AG09309 (cell line): Measurements from ENCODE around the gene ATG101.
"Not testable (repeated sequence)": the region's sequence is repeated elsewhere in the genome, so short reads cannot be mapped to it uniquely, and the experiment has no call there.

Experiments
- DNase-seq: peaks from one replicate; pipeline ENCODE4 v3.0.0-alpha.2; 2010; ENCODE audit warnings: low read depth
- H3K4me3 ChIP-seq: 2 replicates; pipeline ENCODE4 v1.5.1; 2011; ENCODE audit warnings: mild to moderate bottlenecking, low read depth, low read length, moderate library complexity; ENCODE audit not compliant: control insufficient read depth
- TF ChIP-seq, protein P1 (sequence below): IDR thresholded peaks from 2 replicates; pipeline ENCODE4 v1.5.1; 2011; ENCODE audit warnings: mild to moderate bottlenecking, low read depth, low read length, inconsistent platforms; ENCODE audit not compliant: insufficient read depth, control insufficient read depth; ENCODE audit errors: missing control alignments

The ATG101 gene

GRCh38 chr12:52097045-52097666, 27.4 kb downstream of the ATG101 start:
- no peak overlapping the region for H3K4me3 ChIP-seq
- DNase-seq: no peak
- TF ChIP-seq, protein P1, sequence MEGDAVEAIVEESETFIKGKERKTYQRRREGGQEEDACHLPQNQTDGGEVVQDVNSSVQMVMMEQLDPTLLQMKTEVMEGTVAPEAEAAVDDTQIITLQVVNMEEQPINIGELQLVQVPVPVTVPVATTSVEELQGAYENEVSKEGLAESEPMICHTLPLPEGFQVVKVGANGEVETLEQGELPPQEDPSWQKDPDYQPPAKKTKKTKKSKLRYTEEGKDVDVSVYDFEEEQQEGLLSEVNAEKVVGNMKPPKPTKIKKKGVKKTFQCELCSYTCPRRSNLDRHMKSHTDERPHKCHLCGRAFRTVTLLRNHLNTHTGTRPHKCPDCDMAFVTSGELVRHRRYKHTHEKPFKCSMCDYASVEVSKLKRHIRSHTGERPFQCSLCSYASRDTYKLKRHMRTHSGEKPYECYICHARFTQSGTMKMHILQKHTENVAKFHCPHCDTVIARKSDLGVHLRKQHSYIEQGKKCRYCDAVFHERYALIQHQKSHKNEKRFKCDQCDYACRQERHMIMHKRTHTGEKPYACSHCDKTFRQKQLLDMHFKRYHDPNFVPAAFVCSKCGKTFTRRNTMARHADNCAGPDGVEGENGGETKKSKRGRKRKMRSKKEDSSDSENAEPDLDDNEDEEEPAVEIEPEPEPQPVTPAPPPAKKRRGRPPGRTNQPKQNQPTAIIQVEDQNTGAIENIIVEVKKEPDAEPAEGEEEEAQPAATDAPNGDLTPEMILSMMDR: no peak

- not testable (repeated sequence) for H3K4me3 ChIP-seq, DNase-seq
Observed at GRCh38 chr12:52104431-52105089, 34.8 kb downstream of the ATG101 start.

GRCh38 chr12:52116222-52117125, 46.7 kb downstream of the ATG101 start:
- not testable (repeated sequence) for H3K4me3 ChIP-seq, DNase-seq

- not testable (repeated sequence) for H3K4me3 ChIP-seq, DNase-seq
Observed at GRCh38 chr12:52117806-52118475, 48.2 kb downstream of the ATG101 start.

DNA sequence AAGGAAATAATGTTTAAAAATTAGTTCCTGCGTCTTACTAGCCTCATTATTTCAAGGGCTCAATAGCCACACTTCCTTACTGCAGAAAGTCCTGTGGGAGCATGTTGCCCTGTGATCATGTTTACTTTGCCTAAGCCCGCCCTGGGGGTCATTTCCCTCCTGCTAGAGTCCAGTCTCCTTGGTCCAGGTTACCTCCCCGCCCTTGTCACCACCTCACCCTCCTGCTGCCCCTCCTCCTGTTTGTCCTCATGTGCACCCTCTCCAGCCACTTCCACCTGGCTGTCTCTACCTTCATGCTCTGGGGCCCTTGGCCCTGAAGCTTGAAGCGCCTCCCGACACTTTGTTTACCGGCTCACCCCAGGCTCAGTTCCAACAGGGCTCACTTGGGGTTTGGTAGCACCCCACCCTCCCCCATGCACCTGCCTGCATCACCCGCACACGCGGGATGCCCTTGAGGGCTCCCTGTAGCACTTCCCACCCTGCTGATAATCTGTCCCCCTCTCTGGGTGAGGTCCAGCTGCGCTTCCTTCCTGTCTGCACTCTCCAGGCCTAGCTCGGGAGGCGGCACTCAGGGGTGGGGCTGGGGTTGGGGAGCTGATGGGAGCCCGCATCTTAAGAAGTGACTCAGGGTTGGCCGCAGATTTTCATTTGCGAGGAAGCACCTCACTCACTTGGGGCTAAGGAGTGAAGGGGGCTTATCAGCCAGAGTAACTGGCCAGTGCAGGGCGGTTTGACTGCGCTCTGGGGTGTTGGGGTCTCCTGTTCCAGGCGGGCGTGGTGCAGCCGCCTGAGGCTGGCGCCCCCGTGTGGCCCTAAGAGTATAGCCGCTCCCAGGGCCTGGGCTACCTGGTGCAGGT, 49.8 kb downstream of the ATG101 start:
- DNase-seq: no peak
- TF ChIP-seq, protein P1: peak; percentile 45
- no peak overlapping the region for H3K4me3 ChIP-seq

- no peak for DNase-seq
- H3K4me3 ChIP-seq: no peak overlapping the region
- TF ChIP-seq, protein P1: no peak
Observed at GRCh38 chr12:52120951-52121823, 51.4 kb downstream of the ATG101 start.

DNA sequence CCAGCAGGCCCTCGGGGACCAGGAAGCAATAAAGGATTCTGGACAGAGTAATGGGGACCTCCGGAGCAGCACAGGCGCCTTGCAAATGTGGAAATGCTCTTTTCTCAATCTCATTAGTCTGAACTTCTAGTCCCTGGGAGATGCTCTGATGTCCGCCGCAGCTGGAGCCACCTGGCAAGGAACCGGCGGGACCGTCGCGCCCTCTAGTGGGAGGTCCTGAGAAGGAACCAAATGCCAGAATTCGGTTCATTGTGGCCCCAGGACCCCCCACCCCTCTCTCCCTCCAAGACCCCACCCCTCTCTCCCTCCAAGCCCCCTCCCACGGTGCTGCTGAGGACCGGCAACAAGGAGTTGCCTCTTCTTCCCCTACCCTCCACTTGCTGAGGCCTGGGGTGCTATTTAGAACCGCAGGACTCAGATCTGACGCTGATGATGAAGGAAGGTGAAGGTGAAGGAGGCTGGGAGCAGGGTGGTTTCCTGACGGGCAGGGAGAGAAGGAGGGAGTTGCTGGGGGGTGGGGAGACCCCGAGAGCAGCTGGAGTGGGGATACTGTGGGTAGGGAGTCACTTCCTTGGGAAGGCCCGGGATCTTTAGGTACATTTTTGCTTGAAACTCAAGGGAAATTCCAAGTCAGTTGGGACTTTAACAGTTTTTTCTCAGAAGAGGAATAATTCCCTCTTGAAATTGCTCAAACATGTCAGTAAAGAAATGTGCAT, 52.2 kb downstream of the ATG101 start:
- TF ChIP-seq, protein P1: peak; percentile 81
- no peak overlapping the region for H3K4me3 ChIP-seq
- DNase-seq: no peak
